22Rv1 (cell line): ENCODE data around the gene CSF3R.

Experiments
- ZFX ChIP-seq: fragments of 450-650 bp; IDR thresholded peaks from 2 replicates; pipeline ENCODE4 v1.6.1; 2017; ENCODE audit warnings: antibody characterized with exemption, borderline replicate concordance
- TF ChIP-seq, protein P1 (sequence below): fragments of 450-650 bp; IDR thresholded peaks from 2 replicates; pipeline ENCODE4 v1.5.1; 2017; ENCODE audit warnings: mild to moderate bottlenecking

DNA sequence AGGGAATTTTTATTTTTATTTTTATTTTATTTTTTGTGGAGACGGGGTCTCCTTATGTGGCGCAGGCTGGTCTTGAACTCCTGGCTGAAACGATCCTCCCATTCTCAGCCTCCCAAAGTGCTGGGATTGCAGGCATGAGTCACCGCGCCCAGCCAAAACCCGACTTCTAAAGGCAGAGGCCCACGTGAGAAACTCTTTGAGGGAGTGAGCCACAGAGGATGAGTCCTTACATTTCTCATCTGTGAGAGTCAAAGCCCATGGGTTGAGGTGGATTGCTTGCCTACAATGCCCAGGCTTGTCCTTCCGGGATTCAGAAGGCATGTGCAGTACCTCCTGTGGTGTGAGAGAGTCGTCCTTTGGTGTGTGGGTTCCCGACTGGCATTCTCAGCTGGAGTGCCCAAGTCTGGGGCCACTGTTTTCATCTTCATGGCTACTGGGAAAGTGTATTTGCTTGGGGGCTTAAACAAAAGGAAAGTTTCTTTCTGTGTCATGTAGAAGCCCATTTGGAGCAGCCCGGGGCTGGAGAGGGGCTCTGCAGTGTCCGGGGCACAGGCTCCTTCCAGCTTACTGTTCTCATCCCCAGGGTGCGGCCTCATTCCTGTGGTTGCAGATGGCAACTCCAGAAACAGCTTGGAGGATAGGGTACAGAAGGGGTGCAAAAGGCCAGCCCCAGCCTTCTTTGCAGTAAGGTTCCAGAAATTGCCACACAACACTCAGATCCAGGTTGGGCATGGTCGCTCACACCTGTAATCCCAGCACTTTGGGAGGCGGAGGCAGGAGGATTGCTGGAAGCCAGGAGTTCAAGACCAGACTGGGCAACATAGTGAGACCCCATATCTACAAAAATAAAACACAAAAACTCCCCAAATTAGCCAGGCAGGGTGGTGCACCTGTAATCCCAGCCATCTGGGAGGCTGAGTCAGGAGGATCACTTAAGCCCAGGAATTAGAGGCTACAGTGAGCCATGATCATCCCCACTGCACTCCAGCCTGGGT, 29.4 kb upstream of the CSF3R start:
- TF ChIP-seq, protein P1, sequence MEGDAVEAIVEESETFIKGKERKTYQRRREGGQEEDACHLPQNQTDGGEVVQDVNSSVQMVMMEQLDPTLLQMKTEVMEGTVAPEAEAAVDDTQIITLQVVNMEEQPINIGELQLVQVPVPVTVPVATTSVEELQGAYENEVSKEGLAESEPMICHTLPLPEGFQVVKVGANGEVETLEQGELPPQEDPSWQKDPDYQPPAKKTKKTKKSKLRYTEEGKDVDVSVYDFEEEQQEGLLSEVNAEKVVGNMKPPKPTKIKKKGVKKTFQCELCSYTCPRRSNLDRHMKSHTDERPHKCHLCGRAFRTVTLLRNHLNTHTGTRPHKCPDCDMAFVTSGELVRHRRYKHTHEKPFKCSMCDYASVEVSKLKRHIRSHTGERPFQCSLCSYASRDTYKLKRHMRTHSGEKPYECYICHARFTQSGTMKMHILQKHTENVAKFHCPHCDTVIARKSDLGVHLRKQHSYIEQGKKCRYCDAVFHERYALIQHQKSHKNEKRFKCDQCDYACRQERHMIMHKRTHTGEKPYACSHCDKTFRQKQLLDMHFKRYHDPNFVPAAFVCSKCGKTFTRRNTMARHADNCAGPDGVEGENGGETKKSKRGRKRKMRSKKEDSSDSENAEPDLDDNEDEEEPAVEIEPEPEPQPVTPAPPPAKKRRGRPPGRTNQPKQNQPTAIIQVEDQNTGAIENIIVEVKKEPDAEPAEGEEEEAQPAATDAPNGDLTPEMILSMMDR: no peak
- no peak for TF ChIP-seq ZFX
